Measurements from ENCODE around the gene RBPMS2. TPM values are rescaled to one million over a fixed set of nuclear protein-coding genes. Genes with fewer than 3 reads are reported as not detected.

Gene RBPMS2
- total and polyA plus RNA-seq, 2 of the 4 experiments (the other 2 are of a cell fraction), result 2.8 TPM; not detected in 1

- no peak overlapping the region for H2AK5ac ChIP-seq (ENCODE audit: low read depth, low read length)
- no peaks in the 10 kb centered on the region; the same call in 1 of the 2 replicates for H3K27me3 ChIP-seq (ENCODE audit: control insufficient read depth, insufficient read depth, low read length)
- intact Hi-C loops (cut with micrococcal nuclease) (no loop called here), in situ Hi-C loops (cut with MboI; ENCODE audit: low sequenced_read_pairs) (no loop called here), dilution Hi-C loops (cut with HindIII; ENCODE audit: low sequenced_read_pairs, unreplicated experiment) (no loop called here)
- H3K9me3 ChIP-seq (ENCODE audit: control insufficient read depth, insufficient read depth, low read length), result no peaks in the 10 kb centered on the region
- H2BK5ac ChIP-seq (ENCODE audit: low read depth, low read length, poor library complexity, severe bottlenecking), result no peak overlapping the region
- no peak overlapping the region for H2BK15ac ChIP-seq (ENCODE audit: low read depth, low read length)
- no peak overlapping the region for H3K23ac ChIP-seq (ENCODE audit: low read depth, low read length)
- DNase-seq (no peak), ATAC-seq (ENCODE audit: low read depth) (no peak)
- H3K4me3 ChIP-seq (ENCODE audit: insufficient read depth, low read depth, low read length), result no peak overlapping the region
- H3K27ac ChIP-seq (ENCODE audit: insufficient read depth, low read length), result no peak overlapping the region
- H4K20me1 ChIP-seq (ENCODE audit: insufficient read depth, low read length), result no peaks in the 10 kb centered on the region
- no peak overlapping the region for H3K18ac ChIP-seq (ENCODE audit: low read depth, low read length)
- no CpG with 5 or more reads among the region's 6 CpGs for WGBS, 2 experiments (ENCODE audit: extremely low coverage in 2 of 2, insufficient read length in 1 of 2)
- H3K9ac ChIP-seq (ENCODE audit: low read depth, low read length), result no peak overlapping the region
- H3K56ac ChIP-seq (ENCODE audit: extremely low read depth, insufficient read depth, low read length), result no peak overlapping the region
- no TSS peak for BruUV-seq (replicated peaks)
- no peak overlapping the region for H3K14ac ChIP-seq (replicated peaks; ENCODE audit: low read depth, low read length)
- no peaks in the 10 kb centered on the region for H3K4me1 ChIP-seq (ENCODE audit: control insufficient read depth, insufficient read depth, low read length)
- H4K91ac ChIP-seq (ENCODE audit: insufficient read depth, low read depth, low read length), result no peak overlapping the region
- no peak overlapping the region for H3K4me2 ChIP-seq (ENCODE audit: low read depth, low read length)
- ChIA-PET POLR2A (ENCODE audit: unreplicated experiment) (no interaction called here), CTCF (no interaction called here)
- H2AK9ac ChIP-seq (replicated peaks; ENCODE audit: low read depth, low read length, poor library complexity), result no peak overlapping the region
- no peak overlapping the region for H4K5ac ChIP-seq (ENCODE audit: low read depth, low read length)
- H2AFZ ChIP-seq (replicated peaks; ENCODE audit: low read length, poor library complexity), result no peak overlapping the region
- no peak overlapping the region for H2BK20ac ChIP-seq (ENCODE audit: low read depth, low read length)
- no peak overlapping the region for H3K4ac ChIP-seq (ENCODE audit: low read depth, low read length)
- no peaks in the 10 kb centered on the region for H3K9me1 ChIP-seq (ENCODE audit: insufficient read depth, low read length)
- H3K79me1 ChIP-seq (ENCODE audit: low read depth in 1 of 2, low read length in 2 of 2), result no peaks in the 10 kb centered on the region
- no peak overlapping the region for H4K8ac ChIP-seq (ENCODE audit: low read depth in 2 of 2, low read length in 2 of 2)
- no peaks in the 10 kb centered on the region for H3K36me3 ChIP-seq (ENCODE audit: control insufficient read depth, insufficient read depth, low read length)
- H2BK120ac ChIP-seq (ENCODE audit: low read depth, low read length), result no peak overlapping the region
- TF ChIP-seq MAZ (IDR thresholded peaks at IDR 0.05; ENCODE audit: borderline replicate concordance, low read depth, low read length) (no peak), RFX5 (IDR thresholded peaks at IDR 0.05; ENCODE audit: low read depth, low read length) (no peak), RCOR1 (IDR thresholded peaks at IDR 0.05; ENCODE audit: insufficient replicate concordance, low read length) (no peak), ELK1 (IDR thresholded peaks at IDR 0.05; ENCODE audit: borderline replicate concordance, low read depth, low read length) (no peak), NFE2L2 (IDR thresholded peaks at IDR 0.05; ENCODE audit: low read depth, low read length) (no peak)
Observed at GRCh38 chr15:64807751-64808222, 32.4 kb upstream of the RBPMS2 start.

Data from IMR-90 (cell line).